ENCODE data around the gene THSD7B.
"Not testable (repeated sequence)": the region's sequence is repeated elsewhere in the genome, so short reads cannot be mapped to it uniquely, and the experiment has no call there.

The THSD7B gene

GRCh38 chr2:136765256-136766072 is at the start of gene THSD7B:
Gene THSD7B, plus strand, starts transcription at chr2:136765545. Its CDS starts 116,634 bp downstream, at chr2:136882179.
- no peak for TF ChIP-seq ZNF274 (IDR thresholded peaks at IDR 0.05; ENCODE audit: low read depth, low read length)
- H3K4me3 ChIP-seq (ENCODE audit: low read length), result no peak within 1 kb of the TSS; the same call in 1 of the 2 replicates

- no peak for TF ChIP-seq ZNF274 (IDR thresholded peaks at IDR 0.05; ENCODE audit: low read depth, low read length)
- H3K4me3 ChIP-seq (ENCODE audit: low read length), result no peak overlapping the region
Measured at GRCh38 chr2:136718273-136718672, 47.1 kb upstream of the THSD7B start.

GRCh38 chr2:136727973-136728699 is 37.2 kb upstream of the THSD7B start:
- H3K4me3 ChIP-seq (ENCODE audit: low read length), result no peak overlapping the region
- TF ChIP-seq ZNF274 (IDR thresholded peaks at IDR 0.05; ENCODE audit: low read depth, low read length), result no peak

GRCh38 chr2:136736236-136736635 is 29.1 kb upstream of the THSD7B start:
- no peak for TF ChIP-seq ZNF274 (IDR thresholded peaks at IDR 0.05; ENCODE audit: low read depth, low read length)
- no peak overlapping the region for H3K4me3 ChIP-seq (ENCODE audit: low read length)

GRCh38 chr2:136738044-136738443 is 27.3 kb upstream of the THSD7B start:
- no peak overlapping the region for H3K4me3 ChIP-seq (ENCODE audit: low read length)

GRCh38 chr2:136741471-136741870 is 23.9 kb upstream of the THSD7B start:
- no peak overlapping the region for H3K4me3 ChIP-seq (ENCODE audit: low read length)
- no peak for TF ChIP-seq ZNF274 (IDR thresholded peaks at IDR 0.05; ENCODE audit: low read depth, low read length)

More at GRCh38 chr2:136738044-136738443, 27.3 kb upstream of the THSD7B start:
- TF ChIP-seq ZNF274 (IDR thresholded peaks at IDR 0.05; ENCODE audit: low read depth, low read length), result no peak

GRCh38 chr2:136750065-136750464 is 15.3 kb upstream of the THSD7B start:
- H3K4me3 ChIP-seq (ENCODE audit: low read length), result no peak overlapping the region
- TF ChIP-seq ZNF274 (IDR thresholded peaks at IDR 0.05; ENCODE audit: low read depth, low read length), result no peak

GRCh38 chr2:136751406-136751805 is 13.9 kb upstream of the THSD7B start:
- no peak for TF ChIP-seq ZNF274 (IDR thresholded peaks at IDR 0.05; ENCODE audit: low read depth, low read length)
- no peak overlapping the region for H3K4me3 ChIP-seq (ENCODE audit: low read length)

- not testable (repeated sequence) for H3K4me3 ChIP-seq (ENCODE audit: low read length)
Measured at GRCh38 chr2:136758504-136758903, 6.8 kb upstream of the THSD7B start.

GRCh38 chr2:136764452-136765255 is 691 bp upstream of the THSD7B start:
- H3K4me3 ChIP-seq (ENCODE audit: low read length), result no peak overlapping the region; the same call in 1 of the 2 replicates
- TF ChIP-seq ZNF274 (IDR thresholded peaks at IDR 0.05; ENCODE audit: low read depth, low read length), result no peak

- H3K4me3 ChIP-seq (ENCODE audit: low read length), result no peak overlapping the region; the same call in 1 of the 2 replicates
- TF ChIP-seq ZNF274 (IDR thresholded peaks at IDR 0.05; ENCODE audit: low read depth, low read length), result no peak
Measured at GRCh38 chr2:136766073-136766404, 694 bp downstream of the THSD7B start.

GRCh38 chr2:136767030-136767429 is 1.7 kb downstream of the THSD7B start:
- H3K4me3 ChIP-seq (ENCODE audit: low read length), result no peak overlapping the region
- no peak for TF ChIP-seq ZNF274 (IDR thresholded peaks at IDR 0.05; ENCODE audit: low read depth, low read length)

- H3K4me3 ChIP-seq (ENCODE audit: low read length), result no peak overlapping the region
- no peak for TF ChIP-seq ZNF274 (IDR thresholded peaks at IDR 0.05; ENCODE audit: low read depth, low read length)
Measured at GRCh38 chr2:136769871-136770270, 4.5 kb downstream of the THSD7B start.

- H3K4me3 ChIP-seq (ENCODE audit: low read length), result no peak overlapping the region
- no peak for TF ChIP-seq ZNF274 (IDR thresholded peaks at IDR 0.05; ENCODE audit: low read depth, low read length)
Measured at GRCh38 chr2:136770384-136770783, 5.0 kb downstream of the THSD7B start.

All from GM08714 (cell line).